IPS DF 4.7 (cell line): ENCODE measurements around the gene TTLL5.
"Not testable (repeated sequence)": the region's sequence is repeated elsewhere in the genome, so short reads cannot be mapped to it uniquely, and the experiment has no call there.

Source experiments
- DNase-seq: peaks from one replicate; pipeline ENCODE4 v3.0.0-alpha.2; 2013; ENCODE audit warnings: low spot score; ENCODE audit errors: extremely low read depth

TTLL5 gene

DNA sequence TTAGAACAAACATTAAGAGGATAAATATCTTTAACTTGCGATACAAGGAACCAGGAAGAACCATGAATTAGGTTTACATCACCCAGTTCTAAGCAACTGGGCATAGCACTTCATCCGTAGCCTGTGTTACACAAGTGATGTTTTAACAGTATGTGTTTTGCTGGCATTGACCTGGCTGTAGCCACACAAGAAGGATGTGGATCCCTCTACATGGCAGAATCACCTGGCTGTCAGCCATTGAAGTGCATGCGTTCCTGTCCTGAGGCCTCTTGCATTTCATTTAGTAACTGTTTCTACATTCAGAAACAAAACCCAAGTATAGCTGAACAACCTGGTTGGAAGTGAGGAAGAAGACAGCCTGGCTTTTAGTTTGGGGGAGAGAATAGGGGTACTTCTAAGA lies 248.6 kb downstream of the TTLL5 start:
- DNase-seq = no peak

DNA sequence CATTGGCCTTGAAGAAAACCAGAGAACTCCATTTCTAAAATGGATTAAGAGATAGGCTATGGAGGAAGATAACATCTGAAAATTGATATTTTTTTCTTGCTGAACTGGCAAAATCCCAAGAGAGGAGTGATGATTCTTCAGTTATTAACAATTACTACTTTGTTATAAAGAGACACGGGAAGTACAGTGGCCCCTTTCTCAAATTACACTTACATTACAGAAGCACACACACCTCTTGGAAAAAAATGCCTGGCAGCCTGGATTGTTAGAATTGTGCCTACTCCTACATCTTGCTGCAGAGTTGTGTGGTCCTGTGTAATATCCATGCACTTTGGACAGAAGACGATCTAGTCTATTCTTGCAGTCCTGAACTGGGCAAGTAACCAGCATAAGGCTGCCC lies 249.0 kb downstream of the TTLL5 start:
- no peak for DNase-seq

DNA sequence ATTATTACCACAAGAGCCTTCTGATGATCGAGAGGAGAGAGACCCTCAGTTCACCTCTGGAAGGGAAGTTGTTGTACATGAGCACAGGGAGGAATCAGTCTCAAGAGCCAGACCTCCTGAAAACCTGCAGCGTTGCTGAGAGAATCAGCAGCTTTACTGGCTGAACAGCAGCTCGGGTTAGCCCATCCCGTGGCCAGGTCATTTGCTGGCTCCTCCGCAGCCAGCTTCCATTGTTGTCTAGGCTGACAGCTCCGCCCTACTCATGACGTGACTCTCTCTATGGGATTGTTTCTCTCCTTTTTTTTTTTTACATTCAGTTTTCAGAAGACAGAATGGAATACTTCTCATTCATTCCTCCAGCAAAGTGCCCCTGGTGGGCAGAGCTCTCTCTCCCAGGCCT lies 250.8 kb downstream of the TTLL5 start:
- no peak for DNase-seq

DNA sequence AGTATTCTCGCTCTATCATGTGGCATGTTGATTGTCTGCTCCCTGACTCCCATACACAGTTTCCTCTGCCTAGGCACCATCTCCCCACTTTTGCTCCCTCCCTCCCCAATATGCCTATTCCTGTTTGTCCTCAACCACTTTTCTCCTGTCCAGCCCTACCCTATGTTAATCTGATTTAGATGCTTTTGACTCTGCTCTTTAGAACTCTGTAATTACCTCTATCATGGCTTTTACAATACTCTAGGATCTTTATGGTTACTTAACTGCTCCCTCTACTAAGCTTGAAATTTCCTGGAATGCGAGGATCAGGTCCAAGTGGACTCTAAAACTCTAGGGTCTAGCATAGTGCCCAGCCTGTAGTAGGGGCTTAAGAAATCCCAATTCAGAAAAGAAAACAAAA lies 252.1 kb downstream of the TTLL5 start:
- no peak for DNase-seq

DNA sequence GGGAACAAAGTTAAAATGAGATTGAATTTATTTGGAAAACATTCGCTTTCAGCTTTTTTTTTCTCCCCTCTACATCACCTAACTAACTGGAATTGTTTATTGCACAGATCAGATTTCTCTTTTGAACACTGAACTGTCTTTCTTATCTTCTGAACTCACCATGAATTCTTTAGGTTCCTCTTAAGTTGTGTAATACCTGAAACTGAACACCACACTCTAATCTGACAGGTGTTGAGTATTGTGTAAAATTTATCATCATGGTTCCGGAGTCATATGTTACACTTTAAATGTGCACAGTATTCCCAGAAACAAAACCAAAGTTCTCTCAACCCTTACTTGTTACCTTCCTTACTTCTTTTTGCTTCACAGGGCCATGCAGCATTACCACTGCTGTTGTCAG lies 254.0 kb downstream of the TTLL5 start:
- DNase-seq = no peak

DNA sequence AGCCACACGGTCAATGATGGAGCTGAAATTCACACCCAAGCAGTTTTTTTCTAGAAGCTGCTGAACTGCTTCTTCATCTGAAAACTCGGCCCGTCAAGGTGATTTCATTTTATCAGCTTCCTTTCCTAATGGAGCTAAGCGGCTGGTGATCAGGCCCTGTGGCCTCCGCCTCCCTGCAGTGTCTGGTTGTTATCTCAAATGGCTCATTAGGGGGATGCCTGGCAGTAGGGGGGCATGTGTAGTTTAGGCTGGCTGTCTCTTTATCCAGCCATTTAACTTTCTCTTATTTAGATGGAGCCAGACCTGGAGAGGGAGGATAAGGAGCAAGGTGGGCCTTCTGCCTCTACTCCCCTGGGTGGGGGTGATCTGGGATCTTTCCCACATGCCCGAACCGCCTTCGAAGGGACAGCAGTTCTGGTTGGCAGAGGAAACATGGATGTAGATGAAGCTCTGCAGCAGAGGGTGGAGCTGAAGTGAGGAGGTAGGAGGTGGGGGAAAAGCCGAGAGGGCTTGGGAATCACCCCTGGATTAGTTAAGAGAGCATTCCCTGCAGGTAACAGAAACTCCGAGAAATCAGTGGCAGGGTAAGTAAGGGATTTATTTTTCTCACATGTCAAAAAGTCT lies 256.4 kb downstream of the TTLL5 start:
- no peak for DNase-seq

DNA sequence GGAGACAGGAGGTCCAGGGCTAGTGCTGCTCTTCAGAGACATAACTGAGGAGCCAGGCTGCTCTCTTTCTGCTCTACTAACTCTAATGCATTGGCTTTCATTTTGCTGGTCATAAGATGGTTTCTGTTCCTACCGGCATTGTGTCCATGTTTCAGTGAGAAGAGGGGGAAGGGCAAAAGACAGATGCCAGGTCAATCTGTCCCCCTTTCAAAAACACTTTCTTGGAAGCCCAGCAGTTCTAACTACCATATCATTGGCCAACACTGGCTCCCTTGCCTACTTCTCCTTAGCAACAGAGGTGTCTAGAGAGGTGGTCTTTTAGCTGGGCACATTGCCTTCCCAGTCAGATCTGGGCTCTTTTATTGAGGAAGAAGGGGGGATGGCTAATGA lies 256.9 kb downstream of the TTLL5 start:
- no peak for DNase-seq

DNA sequence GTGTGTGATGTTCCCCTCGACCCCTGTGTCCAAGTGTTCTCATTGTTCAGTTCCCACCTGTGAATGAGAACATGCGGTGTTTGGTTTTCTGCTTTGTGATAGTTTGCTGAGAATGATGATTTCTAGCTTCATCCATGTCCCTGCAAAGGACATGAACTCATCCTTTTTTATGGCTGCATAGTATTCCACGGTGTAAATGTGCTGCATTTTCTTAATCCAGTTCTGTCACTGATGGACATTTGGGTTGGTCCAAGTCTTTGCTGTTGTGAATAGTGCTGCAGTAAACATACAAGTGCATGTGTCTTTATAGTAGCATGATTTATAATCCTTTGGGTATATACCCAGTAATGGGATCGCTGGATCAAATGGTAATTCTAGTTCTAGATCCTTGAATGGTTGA lies 259.4 kb downstream of the TTLL5 start:
- DNase-seq = not testable (repeated sequence)

DNA sequence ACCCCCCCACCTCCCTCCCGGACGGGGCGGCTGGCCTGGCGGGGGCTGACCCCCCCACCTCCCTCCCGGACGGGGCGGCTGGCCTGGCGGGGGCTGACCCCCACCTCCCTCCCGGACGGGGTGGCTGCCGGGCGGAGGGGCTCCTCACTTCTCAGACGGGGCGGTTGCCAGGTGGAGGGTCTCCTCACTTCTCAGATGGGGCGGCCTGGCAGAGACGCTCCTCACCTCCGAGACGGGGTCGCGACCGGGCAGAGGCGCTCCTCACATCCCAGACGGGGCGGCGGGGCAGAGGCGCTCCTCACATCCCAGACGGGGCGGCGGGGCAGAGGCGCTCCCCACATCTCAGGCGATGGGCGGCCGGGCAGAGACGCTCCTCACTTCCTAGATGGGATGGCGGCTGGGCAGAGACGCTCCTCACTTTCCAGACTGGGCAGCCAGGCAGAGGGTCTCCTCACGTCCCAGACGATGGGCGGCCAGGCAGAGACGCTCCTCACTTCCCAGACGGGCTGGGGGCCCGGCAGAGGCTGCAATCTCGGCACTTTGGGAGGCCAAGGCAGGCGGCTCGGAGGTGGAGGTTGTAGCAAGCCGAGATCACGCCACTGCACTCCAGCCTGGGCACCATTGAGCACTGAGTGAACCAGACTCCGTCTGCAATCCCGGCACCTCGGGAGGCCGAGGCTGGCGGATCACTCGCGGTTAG lies 264.2 kb downstream of the TTLL5 start:
- not testable (repeated sequence) for DNase-seq

DNA sequence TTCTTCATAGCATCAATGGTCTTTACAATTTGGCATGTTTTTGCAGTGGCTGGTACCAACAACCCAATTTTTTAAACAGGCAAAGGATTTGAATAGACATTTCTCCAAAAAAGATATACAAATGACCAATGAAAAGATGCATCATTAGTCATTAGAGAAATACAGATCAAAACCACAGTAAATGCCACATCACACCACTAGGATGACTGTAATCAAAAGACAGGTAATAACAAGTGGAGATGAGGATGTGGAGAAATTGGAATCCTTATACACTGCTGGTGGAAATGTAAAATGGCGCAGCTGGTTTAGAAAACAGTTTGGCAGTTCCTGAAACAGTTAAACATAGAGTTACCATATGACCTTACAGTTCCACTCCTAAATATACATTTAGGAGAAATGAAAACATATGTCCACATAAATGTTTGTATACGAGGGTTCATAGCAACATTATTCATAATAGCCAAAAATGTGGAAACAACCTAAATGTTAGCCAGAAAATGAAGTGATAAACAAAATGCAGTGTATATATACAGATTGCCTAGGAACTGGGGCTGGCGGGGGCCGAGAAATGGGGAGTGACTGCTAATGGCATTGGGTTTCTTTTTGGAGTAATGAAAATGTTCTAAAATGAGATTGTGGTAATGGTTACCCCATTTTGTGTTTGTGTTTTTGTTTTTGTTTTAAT lies 265.5 kb downstream of the TTLL5 start:
- DNase-seq = no peak

DNA sequence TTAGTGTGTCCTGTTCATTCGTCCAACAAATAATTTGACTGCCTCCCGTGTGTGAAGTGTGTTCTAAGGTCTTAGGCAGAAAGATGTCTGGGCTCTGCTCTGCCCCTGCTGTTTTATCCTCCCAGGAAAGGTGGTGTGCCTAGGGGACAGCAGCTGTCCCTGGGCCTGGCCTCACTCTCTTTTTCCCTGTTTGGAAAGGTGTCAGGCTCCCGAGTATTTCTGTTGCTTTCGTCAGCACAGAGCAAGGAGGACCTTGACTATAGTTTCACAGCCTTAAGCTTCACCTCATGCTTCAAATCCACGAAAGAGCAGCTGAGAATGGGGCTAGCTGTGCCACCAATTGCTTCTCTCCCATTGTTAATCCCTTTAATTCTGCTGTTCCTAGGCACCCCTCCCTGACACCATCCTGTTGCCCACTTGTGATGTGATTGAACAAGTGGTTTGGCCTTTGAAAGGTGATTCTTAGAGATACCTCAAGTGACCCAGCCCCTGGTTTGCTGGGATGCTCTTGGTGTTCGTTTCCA lies 266.6 kb downstream of the TTLL5 start:
- DNase-seq = no peak

DNA sequence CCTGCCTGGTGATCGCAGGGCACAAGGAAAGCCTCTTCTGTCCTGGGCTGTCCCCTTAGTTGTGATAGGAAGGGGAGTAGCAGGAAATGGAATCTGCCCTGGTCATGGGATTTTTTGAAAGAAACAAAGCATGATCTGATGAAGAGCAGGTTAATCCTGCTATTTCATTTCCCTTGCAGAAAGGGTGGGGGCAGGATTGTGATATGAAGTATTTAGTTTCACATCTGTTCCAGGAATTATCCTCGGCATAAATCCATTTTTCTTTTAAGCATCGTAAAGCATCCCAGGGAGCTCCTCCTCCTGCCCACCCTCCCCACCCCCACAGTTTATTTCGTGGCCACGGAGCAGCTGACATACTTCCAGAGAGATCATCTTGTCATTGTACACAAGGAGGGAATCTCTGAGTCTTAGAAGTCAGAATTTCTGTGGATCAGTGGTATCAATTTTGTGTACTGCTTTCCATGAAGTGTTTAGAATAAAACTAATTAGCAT lies 267.7 kb downstream of the TTLL5 start:
- DNase-seq = no peak

DNA sequence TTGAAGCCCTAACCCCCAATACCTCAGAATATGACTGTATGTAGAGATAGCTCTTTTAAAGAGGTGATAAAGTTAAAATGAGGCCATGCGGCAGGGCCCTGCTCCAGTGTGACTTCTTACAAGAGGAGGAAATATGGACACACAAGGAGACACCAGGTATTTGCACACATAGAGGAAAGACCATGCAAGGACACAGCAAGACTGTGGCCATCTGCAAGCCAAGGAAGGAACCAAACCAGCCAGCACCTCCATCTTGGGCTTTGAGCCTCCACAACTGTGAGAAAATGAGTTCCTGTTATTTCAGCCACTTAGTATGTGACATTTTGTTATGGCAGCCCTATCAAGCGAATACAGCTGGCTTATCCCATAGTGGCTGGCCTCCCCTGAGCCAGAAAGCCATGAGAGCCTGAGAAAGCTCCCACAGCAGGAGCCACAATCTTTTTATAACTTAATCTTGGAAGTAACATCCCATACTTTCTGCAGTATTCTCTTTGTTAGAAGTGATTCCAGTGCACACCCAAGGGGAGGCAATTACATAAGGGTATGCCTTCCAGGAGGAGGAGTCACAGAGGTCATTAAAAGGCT lies 272.8 kb downstream of the TTLL5 start:
- DNase-seq = no peak

DNA sequence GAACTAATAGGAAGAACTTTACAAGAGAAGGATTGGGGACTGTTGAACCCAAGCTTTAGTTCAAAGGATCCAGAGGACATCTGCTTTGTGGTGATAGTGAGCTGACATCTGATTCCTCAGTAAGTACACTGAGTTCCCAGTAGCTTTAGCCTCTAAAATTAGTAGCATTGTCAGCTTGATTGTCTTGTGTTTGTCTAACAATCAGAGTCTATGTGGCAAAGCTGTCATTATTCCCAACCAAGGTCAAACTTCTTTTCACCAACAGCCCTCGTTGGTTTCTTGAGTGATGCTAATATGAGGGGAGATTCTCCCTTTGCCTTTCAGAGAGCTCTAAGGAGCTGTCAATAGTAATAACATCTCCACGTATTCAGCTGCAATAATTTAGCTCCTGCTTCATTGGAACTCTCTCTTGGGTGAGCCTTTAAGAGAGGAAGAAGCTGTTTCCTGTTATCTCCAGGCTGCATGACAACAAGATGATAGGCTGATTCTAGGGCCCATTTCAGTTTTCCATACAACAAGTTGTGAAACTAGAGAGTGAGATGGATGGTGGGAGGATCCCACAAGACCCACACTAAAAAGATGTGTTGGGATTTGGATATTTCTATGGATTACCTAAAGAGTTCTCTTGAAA lies 274.1 kb downstream of the TTLL5 start:
- no peak for DNase-seq

DNA sequence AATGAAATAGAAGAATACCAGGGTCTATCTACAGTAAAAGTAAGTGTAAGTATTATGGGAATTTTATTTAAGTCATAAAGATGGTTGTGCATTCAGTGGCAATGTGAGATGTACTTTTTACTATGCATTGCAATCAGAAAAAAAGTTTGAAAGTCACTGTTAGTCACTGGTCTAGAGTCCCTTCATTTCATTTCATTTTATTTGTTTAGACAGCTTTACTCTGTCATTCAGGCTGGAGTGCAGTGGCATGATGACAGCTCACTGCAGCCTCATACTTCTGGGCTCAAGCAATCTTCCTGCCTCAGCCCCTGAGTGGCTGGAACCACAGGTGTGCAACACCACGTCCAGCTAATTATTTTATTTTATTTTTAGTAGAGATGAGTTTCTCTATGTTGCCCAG lies 278.2 kb downstream of the TTLL5 start:
- no peak for DNase-seq

DNA sequence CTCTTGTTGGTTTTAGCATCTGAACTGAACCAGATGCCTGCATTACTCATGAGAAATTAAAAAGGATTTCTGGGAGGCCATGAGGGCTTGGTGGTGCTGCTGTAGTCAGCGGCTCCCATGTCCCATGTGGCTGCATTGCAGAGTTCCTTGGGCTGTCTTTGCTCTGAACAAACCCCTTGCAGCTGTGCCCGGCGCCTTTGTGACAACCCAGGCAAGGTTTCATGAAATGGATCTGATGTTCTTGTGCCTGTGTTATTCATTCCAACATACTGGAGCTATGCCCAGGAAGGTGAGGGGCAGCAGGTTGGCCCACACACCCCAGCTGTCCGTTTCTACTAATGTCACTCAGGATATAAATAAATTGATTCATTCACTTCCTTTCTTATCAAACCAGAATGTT lies 280.0 kb downstream of the TTLL5 start:
- no peak for DNase-seq

DNA sequence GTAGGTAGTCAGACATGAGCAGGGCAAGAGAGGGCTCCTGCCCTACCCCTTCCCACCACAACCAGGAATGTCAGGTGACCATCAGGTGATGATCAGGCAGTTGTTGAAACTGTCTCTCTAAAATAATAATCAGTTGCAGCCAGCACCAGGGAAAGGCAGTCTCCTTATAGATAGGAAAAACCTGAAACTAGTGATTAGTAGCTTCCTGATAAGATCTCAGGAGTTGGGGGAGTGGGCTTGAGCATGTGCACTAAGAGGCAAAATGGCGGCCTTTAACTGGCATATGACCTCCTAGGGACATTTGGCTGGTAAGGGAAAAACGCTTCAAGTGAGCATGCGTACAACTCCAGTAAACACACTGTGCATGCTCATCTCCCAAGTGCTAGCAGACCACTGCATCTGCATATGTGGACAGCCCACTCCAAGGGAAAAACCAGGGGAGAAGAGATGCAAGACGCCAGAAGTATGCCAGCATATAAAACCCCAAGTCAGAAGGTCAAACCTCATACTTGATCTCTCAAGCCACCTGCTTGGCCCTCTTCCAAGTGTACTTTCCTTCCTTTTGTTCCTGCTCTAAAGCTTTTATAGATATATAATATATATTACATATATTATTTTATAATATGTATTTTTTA lies 283.7 kb downstream of the TTLL5 start:
- DNase-seq = no peak

DNA sequence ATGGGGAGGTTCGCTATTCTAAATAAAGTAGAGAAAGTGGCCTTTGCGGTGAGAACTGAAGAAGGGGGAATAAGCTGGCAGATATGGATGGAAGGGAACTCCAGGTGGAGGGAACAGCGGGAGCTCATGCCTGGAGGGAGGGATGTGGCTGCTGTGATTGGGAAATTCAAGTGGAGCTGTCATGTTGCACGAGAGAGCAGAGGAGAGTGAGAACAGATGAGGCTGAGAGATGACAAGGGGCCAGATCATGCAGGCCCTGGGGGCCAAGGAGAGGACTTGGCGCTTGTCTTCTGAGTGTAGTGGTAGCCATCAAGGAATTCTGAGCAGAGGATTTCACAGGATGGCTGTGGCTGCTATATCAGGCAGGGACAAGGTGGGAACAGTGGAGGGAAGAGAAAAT lies 285.7 kb downstream of the TTLL5 start:
- no peak for DNase-seq

DNA sequence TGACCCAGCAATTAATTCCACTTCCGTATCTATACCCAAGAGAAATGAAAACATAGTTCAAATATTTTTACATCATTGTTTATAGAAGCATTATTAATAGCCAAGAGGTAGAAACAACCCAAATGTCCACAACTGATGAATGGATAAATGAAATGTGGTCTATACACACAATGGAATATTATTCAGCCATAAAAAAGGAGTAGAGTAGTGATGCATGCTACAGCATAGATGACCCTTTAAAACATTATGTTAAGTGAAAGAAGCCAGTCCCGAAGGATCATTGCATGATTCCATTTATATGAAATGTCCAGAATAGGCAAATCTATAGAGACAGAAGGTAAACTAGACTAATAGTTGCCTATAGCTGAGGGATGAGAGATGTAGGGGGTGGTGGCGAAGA lies 291.4 kb downstream of the TTLL5 start:
- no peak for DNase-seq

DNA sequence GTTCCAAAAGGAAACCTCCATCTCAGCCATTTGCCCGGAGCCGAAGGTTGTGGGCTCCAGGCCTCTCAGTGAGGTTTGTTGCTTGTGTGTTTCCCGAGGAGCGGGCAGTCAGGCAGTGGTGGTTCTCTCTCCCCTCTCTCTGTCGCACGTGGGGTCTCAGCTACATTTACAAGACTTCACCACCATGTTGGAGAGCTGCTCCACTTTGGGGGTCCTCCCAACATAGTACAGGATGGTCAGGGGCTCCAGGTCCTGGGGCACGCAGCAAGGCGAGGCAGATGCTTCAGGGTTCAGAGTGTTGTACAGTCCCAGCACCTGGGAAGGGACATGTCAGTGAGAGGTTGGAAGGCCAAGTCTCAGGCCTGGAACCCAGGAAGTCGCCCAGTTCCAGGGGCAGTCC lies 298.0 kb downstream of the TTLL5 start:
- no peak for DNase-seq

DNA sequence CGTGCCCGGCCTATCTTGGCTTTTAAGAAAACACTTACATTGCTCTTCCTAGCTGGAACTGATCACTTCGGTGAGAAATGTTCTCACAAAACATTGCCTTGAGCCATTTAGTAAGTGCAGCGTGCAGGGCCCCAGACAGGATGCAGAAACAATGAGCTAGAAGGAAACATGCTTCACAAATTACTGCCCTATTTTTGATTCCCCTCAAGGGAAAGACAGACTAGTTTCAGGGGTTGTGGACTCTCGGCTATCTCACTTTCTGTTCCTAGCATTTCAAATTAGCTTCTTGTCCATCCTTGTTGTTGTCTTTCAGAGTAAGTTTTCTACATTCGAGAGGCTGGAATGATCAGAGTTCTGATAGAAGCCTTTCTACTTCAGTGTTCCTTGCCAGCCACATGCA lies 299.2 kb downstream of the TTLL5 start:
- DNase-seq = no peak
